GM12892 (cell line): ENCODE measurements around the gene TFRC.
"Not testable (repeated sequence)": the region's sequence is repeated elsewhere in the genome, so short reads cannot be mapped to it uniquely, and the experiment has no call there.

Source experiments
- POLR2A ChIP-seq: IDR thresholded peaks from 2 replicates; pipeline ENCODE4 v1.6.1; 2011; ENCODE audit warnings: low read depth, low read length, control low read depth
- POLR2AphosphoS5 ChIP-seq: IDR thresholded peaks from 2 replicates; pipeline ENCODE4 v1.6.1; 2011; ENCODE audit warnings: low read depth, low read length, control low read depth

GRCh38 chr3:196068812-196069211 lies 13.1 kb downstream of the TFRC start:
- TF ChIP-seq POLR2A, POLR2AphosphoS5: not testable (repeated sequence)
